Osteocyte (in vitro differentiated cells): ENCODE measurements around the gene RGS11. TPM values are rescaled to one million over a fixed set of nuclear protein-coding genes. Genes with fewer than 3 reads are reported as not detected.

Experiments
- DNase-seq: peaks from one replicate; pipeline ENCODE4 v3.0.0; 2021; ENCODE audit warnings: mixed read lengths; ENCODE audit not compliant: unreplicated experiment; ENCODE audit errors: extremely low spot score
- H3K27ac Mint-ChIP-seq: one replicate; pipeline ENCODE4 v1.8.0; 2021; ENCODE audit warnings: mild to moderate bottlenecking, mixed read lengths; ENCODE audit not compliant: unreplicated experiment
- H3K27me3 Mint-ChIP-seq: one replicate; pipeline ENCODE4 v1.8.0; 2021; ENCODE audit warnings: mixed read lengths; ENCODE audit not compliant: unreplicated experiment
- H3K36me3 Mint-ChIP-seq: one replicate; pipeline ENCODE4 v1.8.0; 2021; ENCODE audit warnings: mixed read lengths; ENCODE audit not compliant: unreplicated experiment
- H3K4me1 Mint-ChIP-seq: one replicate; pipeline ENCODE4 v1.8.0; 2021; ENCODE audit warnings: mixed read lengths; ENCODE audit not compliant: unreplicated experiment
- H3K4me3 Mint-ChIP-seq: one replicate; pipeline ENCODE4 v1.8.0; 2021; ENCODE audit warnings: mild to moderate bottlenecking, moderate library complexity, mixed read lengths; ENCODE audit not compliant: unreplicated experiment
- H3K9me3 Mint-ChIP-seq: one replicate; pipeline ENCODE4 v1.8.0; 2021; ENCODE audit warnings: mixed read lengths; ENCODE audit not compliant: unreplicated experiment
- total RNA-seq: library from RNA; stranded (reverse); gene quantifications from 2 replicates; pipeline ENCODE4 v1.2.1, GENCODE V29; 2021
- TF ChIP-seq, protein P1 (sequence below): fragments of 200-600 bp; sonication (generic); IDR thresholded peaks from 2 replicates; pipeline ENCODE4 v1.5.0; 2021; ENCODE audit warnings: antibody characterized with exemption, mild to moderate bottlenecking, moderate library complexity

Gene RGS11
- total RNA-seq, 1 donor from 2014 or later: 9.5 TPM

DNA sequence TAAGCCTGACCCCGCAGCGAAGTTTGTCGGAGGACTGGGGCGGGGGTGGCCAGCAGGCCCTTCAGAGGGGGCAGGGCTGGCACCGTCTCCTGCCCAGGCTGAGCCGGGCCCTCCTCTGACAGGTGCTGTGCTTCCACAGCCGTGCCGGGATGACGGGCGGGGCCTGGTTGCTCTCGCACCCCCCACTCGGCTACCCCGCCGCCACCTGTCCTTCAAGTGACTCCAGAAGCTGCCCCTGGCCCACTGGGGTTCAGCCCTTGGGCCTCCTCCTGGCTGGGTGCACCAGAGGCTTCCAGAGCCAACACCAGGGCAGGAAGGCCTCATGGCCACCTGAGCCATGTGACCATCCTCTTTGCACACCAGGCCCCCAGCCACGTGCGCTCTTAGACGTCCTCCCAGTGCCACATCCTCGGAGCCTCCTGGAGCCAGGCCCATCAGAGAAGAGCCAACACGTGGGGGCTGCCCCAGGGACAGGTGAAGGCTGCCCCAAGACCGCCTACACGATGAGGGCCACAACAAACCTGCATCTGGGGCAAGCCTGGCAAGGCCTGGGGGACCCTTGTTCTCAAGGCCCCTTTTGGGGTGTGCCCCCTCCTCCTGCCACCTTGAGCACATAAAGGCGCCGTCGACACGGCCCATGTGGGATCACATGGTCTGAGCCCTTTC, 14.4 kb upstream of the RGS11 start:
- TF ChIP-seq, protein P1, sequence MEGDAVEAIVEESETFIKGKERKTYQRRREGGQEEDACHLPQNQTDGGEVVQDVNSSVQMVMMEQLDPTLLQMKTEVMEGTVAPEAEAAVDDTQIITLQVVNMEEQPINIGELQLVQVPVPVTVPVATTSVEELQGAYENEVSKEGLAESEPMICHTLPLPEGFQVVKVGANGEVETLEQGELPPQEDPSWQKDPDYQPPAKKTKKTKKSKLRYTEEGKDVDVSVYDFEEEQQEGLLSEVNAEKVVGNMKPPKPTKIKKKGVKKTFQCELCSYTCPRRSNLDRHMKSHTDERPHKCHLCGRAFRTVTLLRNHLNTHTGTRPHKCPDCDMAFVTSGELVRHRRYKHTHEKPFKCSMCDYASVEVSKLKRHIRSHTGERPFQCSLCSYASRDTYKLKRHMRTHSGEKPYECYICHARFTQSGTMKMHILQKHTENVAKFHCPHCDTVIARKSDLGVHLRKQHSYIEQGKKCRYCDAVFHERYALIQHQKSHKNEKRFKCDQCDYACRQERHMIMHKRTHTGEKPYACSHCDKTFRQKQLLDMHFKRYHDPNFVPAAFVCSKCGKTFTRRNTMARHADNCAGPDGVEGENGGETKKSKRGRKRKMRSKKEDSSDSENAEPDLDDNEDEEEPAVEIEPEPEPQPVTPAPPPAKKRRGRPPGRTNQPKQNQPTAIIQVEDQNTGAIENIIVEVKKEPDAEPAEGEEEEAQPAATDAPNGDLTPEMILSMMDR: no peak
- no peak for DNase-seq
- no peak overlapping the region for H3K4me3 Mint-ChIP-seq
- no peak overlapping the region for H3K27ac Mint-ChIP-seq
- no peaks in the 10 kb centered on the region for H3K4me1 Mint-ChIP-seq
- H3K36me3 Mint-ChIP-seq: peaks cover 24% of the 10 kb centered on the region
- H3K27me3 Mint-ChIP-seq: no peaks in the 10 kb centered on the region
- H3K9me3 Mint-ChIP-seq: no peaks in the 10 kb centered on the region

DNA sequence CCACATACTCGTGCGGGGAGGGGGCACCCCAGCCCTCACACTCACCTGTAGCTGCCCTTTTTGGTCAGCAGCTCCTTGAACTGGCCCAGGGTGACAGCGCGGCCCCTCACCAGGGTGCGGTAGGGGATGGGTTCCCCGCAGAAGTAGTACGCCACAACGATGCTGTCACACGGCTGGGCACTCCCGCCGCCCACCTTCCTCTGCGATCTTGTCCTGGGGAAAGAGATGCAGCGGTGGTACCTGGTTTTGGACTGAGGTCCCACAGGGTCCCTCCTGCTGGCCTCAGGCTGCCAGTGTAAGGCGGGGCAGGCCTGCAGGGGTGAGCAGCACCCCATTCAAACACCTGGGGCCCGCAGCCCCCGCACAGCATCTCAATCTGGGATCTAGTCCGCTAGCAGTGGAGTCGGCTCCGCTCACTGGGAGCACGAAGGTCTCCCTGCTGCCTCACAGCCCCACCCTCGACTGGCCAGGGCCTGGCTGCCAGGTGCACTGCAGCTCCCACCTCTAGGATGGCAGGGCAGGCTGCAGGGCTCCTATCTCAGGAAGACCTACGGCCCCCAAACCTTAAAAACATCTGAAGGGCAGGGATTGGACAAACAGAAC, 13.8 kb upstream of the RGS11 start:
- Mint-ChIP-seq H3K27me3 (no peaks in the 10 kb centered on the region), H3K4me3 (no peak overlapping the region), H3K4me1 (no peaks in the 10 kb centered on the region), H3K27ac (no peak overlapping the region), H3K36me3 (peaks cover 24% of the 10 kb centered on the region), H3K9me3 (no peaks in the 10 kb centered on the region)
- DNase-seq: no peak
- TF ChIP-seq, protein P1: no peak

DNA sequence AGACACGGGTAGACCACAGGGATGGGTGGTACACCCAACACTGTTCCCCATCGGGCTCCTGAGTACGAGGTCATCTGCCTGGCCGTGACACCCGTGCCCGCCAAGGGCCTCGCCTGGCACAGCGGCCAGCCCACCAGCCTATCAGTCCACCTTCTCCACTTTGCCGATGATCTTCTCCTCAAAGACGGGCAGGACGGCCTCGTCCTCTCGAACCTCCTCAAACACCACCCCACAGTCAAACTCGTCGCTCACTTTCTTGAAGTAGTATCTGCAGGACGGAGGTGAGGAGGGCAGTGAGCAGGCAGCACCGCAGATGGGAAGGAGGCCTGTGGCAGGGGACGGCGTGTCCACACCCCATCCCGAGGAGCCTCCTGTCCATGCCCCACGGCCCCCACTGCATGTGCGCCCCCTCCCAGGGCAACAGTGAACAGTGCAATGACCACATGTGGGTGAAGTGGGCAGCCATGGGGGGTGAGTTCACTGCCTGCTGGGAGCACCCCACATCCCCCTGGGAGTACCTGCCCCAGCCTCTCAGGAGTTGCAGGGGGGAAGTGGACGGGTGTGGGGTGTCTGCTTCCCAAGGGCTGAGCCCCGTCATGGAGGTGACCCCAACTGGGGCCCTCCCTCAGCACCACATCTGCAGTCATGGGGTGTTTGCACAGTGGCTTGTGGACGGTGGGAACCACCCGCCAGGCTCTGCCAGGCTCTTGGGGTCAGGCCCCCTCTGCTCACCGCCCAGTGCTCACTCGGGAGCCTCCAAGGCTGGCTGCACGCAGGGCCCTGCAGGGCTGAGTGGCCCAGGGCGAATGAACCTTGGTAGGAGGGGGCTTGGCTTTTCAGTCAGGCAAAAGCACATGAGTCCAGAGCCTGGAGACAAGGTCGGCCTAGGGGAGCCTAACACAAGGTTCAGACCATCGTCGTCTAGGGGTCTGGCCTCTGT, 12.5 kb upstream of the RGS11 start:
- H3K36me3 Mint-ChIP-seq: peaks cover 20% of the 10 kb centered on the region
- no peaks in the 10 kb centered on the region for H3K9me3 Mint-ChIP-seq
- no peak overlapping the region for H3K4me3 Mint-ChIP-seq
- H3K4me1 Mint-ChIP-seq: no peaks in the 10 kb centered on the region
- no peak overlapping the region for H3K27ac Mint-ChIP-seq
- no peak for DNase-seq
- no peaks in the 10 kb centered on the region for H3K27me3 Mint-ChIP-seq
- TF ChIP-seq, protein P1: no peak

DNA sequence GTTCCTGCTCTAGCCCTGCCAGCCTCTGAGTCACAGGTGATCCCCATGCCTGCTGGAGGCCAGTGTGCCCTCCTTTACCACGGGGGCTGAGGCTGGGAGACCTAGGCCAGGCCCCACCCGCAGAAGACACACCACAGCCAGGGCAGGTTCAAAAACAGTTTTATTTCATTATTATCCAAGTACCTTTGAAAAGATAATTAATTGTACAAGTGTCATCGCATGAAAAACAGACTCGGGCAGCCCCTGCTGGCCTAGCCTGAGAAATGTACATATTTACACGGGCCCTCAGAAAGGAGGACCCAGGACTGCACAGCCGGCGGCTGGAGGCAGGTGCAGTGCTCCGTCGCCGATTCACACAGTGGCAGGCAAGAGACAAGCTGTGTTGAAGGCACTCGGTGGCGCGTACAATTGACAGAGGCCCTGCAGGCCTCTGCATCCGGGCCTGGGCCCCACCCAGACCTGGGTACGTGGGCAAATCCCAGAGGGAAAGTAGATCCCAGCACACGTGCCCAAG, 11.6 kb upstream of the RGS11 start:
- H3K4me3 Mint-ChIP-seq: no peak overlapping the region
- TF ChIP-seq, protein P1: no peak
- H3K27me3 Mint-ChIP-seq: no peaks in the 10 kb centered on the region
- H3K4me1 Mint-ChIP-seq: no peaks in the 10 kb centered on the region
- no peak overlapping the region for H3K27ac Mint-ChIP-seq
- H3K36me3 Mint-ChIP-seq: peaks cover 16% of the 10 kb centered on the region
- DNase-seq: no peak
- H3K9me3 Mint-ChIP-seq: no peaks in the 10 kb centered on the region
